GM19467 (cell line): Measurements from ENCODE around the gene AAGAB.

Source experiments
- ATAC-seq: cut with Tn5 transposase; IDR thresholded peaks from one replicate; pipeline ENCODE4 v1.9.1; 2021; ENCODE audit warnings: mild to moderate bottlenecking, moderate library complexity; ENCODE audit not compliant: unreplicated experiment

Gene AAGAB

GRCh38 chr15:67190326-67190725 is 64.1 kb downstream of the AAGAB start:
- no peak for ATAC-seq

GRCh38 chr15:67189326-67190051 is 65.0 kb downstream of the AAGAB start:
- ATAC-seq, result no peak

- ATAC-seq, result no peak
Measured at GRCh38 chr15:67188551-67189218, 65.8 kb downstream of the AAGAB start.

GRCh38 chr15:67187351-67187854 is 67.1 kb downstream of the AAGAB start:
- ATAC-seq, result no peak

GRCh38 chr15:67186688-67187087 is 67.8 kb downstream of the AAGAB start:
- no peak for ATAC-seq

- no peak for ATAC-seq
Measured at GRCh38 chr15:67186226-67186649, 68.2 kb downstream of the AAGAB start.

GRCh38 chr15:67185621-67186225 is 68.7 kb downstream of the AAGAB start:
- no peak for ATAC-seq

GRCh38 chr15:67185051-67185450 is 69.4 kb downstream of the AAGAB start:
- ATAC-seq, result no peak

GRCh38 chr15:67184208-67184925 is 70.1 kb downstream of the AAGAB start:
- ATAC-seq, result no peak

- no peak for ATAC-seq
Measured at GRCh38 chr15:67183443-67184169, 70.9 kb downstream of the AAGAB start.

GRCh38 chr15:67181221-67181639 is 73.2 kb downstream of the AAGAB start:
- ATAC-seq, result no peak

- ATAC-seq, result no peak
Measured at GRCh38 chr15:67180514-67181191, 73.8 kb downstream of the AAGAB start.

GRCh38 chr15:67180035-67180434 is 74.4 kb downstream of the AAGAB start:
- no peak for ATAC-seq

GRCh38 chr15:67179411-67179995 is 75.0 kb downstream of the AAGAB start:
- no peak for ATAC-seq

GRCh38 chr15:67178569-67179210 is 75.8 kb downstream of the AAGAB start:
- ATAC-seq, result no peak

- no peak for ATAC-seq
Measured at GRCh38 chr15:67177752-67178151, 76.7 kb downstream of the AAGAB start.

GRCh38 chr15:67176195-67176971 is 78.1 kb downstream of the AAGAB start:
- no peak for ATAC-seq

GRCh38 chr15:67175643-67176071 is 78.8 kb downstream of the AAGAB start:
- ATAC-seq, result no peak
